Measurements from ENCODE around the gene CDC42. TPM values are rescaled to one million over a fixed set of nuclear protein-coding genes. Genes with fewer than 3 reads are reported as not detected.
A peak's percentile ranks its signal among the peaks of the same experiment; 100 is the strongest.

CDC42 gene
- total RNA-seq, 1 donor from 2014 or later = 216 TPM

GRCh38 chr1:22115286-22115685, 62.8 kb downstream of the CDC42 start:
- DNase-seq (ENCODE audit: extremely low spot score, unreplicated experiment) = no peak
- peaks cover 10% of the 10 kb centered on the region for H3K4me1 Mint-ChIP-seq (ENCODE audit: unreplicated experiment)

GRCh38 chr1:22117238-22117637, 64.7 kb downstream of the CDC42 start:
- no peaks in the 10 kb centered on the region for H3K27me3 Mint-ChIP-seq (ENCODE audit: unreplicated experiment)
- no peaks in the 10 kb centered on the region for H3K9me3 Mint-ChIP-seq (ENCODE audit: unreplicated experiment)
- no peak overlapping the region for H3K4me3 Mint-ChIP-seq (ENCODE audit: unreplicated experiment)
- no peak overlapping the region for H3K27ac Mint-ChIP-seq (ENCODE audit: unreplicated experiment)
- H3K4me1 Mint-ChIP-seq (ENCODE audit: unreplicated experiment) = peaks cover 15% of the 10 kb centered on the region
- peaks cover 16% of the 10 kb centered on the region for H3K36me3 Mint-ChIP-seq (ENCODE audit: unreplicated experiment)
- TF ChIP-seq, protein P1, sequence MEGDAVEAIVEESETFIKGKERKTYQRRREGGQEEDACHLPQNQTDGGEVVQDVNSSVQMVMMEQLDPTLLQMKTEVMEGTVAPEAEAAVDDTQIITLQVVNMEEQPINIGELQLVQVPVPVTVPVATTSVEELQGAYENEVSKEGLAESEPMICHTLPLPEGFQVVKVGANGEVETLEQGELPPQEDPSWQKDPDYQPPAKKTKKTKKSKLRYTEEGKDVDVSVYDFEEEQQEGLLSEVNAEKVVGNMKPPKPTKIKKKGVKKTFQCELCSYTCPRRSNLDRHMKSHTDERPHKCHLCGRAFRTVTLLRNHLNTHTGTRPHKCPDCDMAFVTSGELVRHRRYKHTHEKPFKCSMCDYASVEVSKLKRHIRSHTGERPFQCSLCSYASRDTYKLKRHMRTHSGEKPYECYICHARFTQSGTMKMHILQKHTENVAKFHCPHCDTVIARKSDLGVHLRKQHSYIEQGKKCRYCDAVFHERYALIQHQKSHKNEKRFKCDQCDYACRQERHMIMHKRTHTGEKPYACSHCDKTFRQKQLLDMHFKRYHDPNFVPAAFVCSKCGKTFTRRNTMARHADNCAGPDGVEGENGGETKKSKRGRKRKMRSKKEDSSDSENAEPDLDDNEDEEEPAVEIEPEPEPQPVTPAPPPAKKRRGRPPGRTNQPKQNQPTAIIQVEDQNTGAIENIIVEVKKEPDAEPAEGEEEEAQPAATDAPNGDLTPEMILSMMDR (IDR thresholded peaks at IDR 0.05) = no peak
- DNase-seq (ENCODE audit: extremely low spot score, unreplicated experiment) = no peak

More at GRCh38 chr1:22115286-22115685, 62.8 kb downstream of the CDC42 start:
- Mint-ChIP-seq H3K27me3 (ENCODE audit: unreplicated experiment) (no peaks in the 10 kb centered on the region), H3K9me3 (ENCODE audit: unreplicated experiment) (no peaks in the 10 kb centered on the region), H3K27ac (ENCODE audit: unreplicated experiment) (peak overlapping the region; percentile 52), H3K4me3 (ENCODE audit: unreplicated experiment) (no peak overlapping the region), H3K36me3 (ENCODE audit: unreplicated experiment) (peaks cover 16% of the 10 kb centered on the region)
- TF ChIP-seq, protein P1 (IDR thresholded peaks at IDR 0.05) = no peak

DNA sequence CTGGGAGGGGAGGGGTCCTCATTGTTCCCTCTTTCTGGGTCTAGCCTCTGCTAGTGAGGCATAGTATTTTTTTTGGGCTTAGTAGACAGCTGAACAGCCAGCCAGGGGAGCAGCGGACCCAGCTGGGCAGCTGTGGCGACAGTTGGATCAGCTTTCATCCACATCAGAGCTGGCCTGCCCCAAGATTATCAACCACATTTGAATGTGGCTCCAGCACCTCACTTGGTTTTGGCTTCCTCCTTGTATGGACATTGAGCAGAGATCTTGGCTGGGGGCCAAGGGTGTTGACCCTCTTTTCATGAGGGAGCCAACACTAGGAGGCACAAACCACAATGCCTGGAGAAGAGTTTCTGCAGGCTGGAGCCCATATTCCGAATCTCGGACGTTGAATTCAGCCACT, 65.3 kb downstream of the CDC42 start:
- Mint-ChIP-seq H3K27ac (ENCODE audit: unreplicated experiment) (no peak overlapping the region), H3K4me1 (ENCODE audit: unreplicated experiment) (peaks cover 20% of the 10 kb centered on the region)
- DNase-seq (ENCODE audit: extremely low spot score, unreplicated experiment) = no peak

GRCh38 chr1:22118291-22118992, 65.9 kb downstream of the CDC42 start:
- Mint-ChIP-seq H3K27me3 (ENCODE audit: unreplicated experiment) (no peaks in the 10 kb centered on the region), H3K9me3 (ENCODE audit: unreplicated experiment) (no peaks in the 10 kb centered on the region), H3K4me1 (ENCODE audit: unreplicated experiment) (peaks cover 20% of the 10 kb centered on the region), H3K36me3 (ENCODE audit: unreplicated experiment) (peaks cover 12% of the 10 kb centered on the region), H3K4me3 (ENCODE audit: unreplicated experiment) (no peak overlapping the region), H3K27ac (ENCODE audit: unreplicated experiment) (no peak overlapping the region)
- TF ChIP-seq, protein P1 (IDR thresholded peaks at IDR 0.05) = no peak
- DNase-seq (ENCODE audit: extremely low spot score, unreplicated experiment) = no peak

More for the DNA sequence above, 65.3 kb downstream of the CDC42 start:
- Mint-ChIP-seq H3K27me3 (ENCODE audit: unreplicated experiment) (no peaks in the 10 kb centered on the region), H3K36me3 (ENCODE audit: unreplicated experiment) (peaks cover 16% of the 10 kb centered on the region), H3K9me3 (ENCODE audit: unreplicated experiment) (no peaks in the 10 kb centered on the region), H3K4me3 (ENCODE audit: unreplicated experiment) (no peak overlapping the region)
- TF ChIP-seq, protein P1 (IDR thresholded peaks at IDR 0.05) = no peak

DNA sequence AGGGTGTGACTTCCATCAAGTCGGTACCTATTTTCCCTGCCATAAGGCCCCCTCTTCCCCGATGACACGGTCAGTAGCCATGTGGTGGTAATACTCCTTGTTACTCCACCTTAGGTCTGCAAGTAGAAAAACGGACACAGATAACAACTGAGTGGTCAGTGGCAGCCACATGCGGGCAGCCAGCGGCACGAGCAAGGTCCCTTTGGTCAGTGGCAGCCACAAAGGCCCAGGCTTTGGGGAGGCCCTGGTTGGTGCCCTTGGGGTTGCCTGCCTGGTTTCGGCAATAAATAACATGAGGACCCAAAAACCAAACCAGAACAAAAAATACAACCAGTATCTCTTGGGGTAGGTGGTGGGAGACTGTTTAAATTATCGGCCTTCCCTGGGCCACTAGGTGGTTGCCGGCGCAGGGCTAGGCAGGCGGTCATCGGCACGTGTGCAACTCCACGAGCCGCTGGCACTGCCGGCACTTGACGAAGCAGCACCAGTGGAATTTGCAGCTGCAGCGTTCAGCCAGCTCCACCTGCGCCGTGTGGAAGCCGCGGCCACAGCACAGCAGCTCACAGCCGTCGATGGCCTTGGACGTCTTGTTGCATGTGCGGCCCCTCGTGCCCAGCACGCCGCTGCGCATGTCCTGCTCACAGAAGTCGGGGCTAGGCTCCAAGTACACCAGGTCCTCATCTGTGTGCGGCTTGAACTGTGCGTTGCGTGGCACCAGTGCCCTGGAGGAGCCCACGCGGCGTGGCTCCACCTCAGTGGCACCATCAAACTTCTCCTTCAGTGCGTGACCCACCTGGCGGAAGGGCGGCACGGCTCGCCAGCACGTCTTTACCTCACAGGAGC, 67.3 kb downstream of the CDC42 start:
- Mint-ChIP-seq H3K36me3 (ENCODE audit: unreplicated experiment) (peaks cover 12% of the 10 kb centered on the region), H3K9me3 (ENCODE audit: unreplicated experiment) (no peaks in the 10 kb centered on the region), H3K27ac (ENCODE audit: unreplicated experiment) (no peak overlapping the region), H3K4me3 (ENCODE audit: unreplicated experiment) (no peak overlapping the region), H3K27me3 (ENCODE audit: unreplicated experiment) (no peaks in the 10 kb centered on the region), H3K4me1 (ENCODE audit: unreplicated experiment) (peaks cover 20% of the 10 kb centered on the region)
- DNase-seq (ENCODE audit: extremely low spot score, unreplicated experiment) = no peak
- TF ChIP-seq, protein P1 (IDR thresholded peaks at IDR 0.05) = no peak
